ENCODE data around the gene SIL1. TPM values are rescaled to one million over a fixed set of nuclear protein-coding genes. Genes with fewer than 3 reads are reported as not detected.
"Not testable (repeated sequence)": the region's sequence is repeated elsewhere in the genome, so short reads cannot be mapped to it uniquely, and the experiment has no call there.

Gene SIL1
- total RNA-seq, 2 donors from 2014 or later = 42.8 to 55.1 TPM

- intact Hi-C loops (cut with DNase I) = no loop called here
- no peak for DNase-seq (ENCODE audit: low spot score)
Measured at GRCh38 chr5:139181322-139181730, 16.8 kb downstream of the SIL1 start.

GRCh38 chr5:139180850-139181249, 17.3 kb downstream of the SIL1 start:
- intact Hi-C loops (cut with DNase I) = no loop called here
- DNase-seq (ENCODE audit: low spot score) = no peak

DNA sequence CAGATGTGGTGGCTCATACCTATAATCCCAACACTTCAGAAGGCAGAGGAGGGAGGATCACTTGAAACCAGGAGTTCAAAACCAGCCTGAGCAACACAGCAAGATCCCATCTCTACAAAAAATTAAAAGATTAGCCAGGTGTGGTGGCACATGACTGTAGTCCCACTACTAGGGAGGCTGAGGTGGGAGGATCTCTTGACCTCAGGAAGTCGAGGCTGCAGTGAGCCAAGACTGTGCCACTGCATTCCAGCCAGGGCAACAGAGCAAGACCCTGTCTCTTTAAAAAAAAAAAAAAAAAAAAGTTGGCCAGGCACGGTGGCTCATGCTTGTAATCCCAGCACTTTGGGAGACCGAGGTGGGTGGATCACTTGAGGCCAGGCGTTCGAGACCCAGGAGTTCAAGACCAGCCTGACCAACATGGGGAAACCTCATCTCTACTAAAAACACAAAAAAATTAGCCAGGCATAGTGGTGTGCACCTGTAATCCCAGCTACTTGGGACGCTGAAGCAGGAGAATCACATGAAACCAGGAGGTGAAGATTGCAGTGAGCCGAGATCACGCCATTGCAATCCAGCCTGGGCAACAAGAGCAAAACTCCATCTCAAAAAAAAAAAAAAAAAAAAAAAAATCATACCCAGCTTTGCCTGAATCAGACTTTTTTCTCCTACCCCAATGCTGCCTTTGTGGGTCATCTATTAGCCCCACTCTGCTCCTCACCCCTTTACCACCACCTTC, 18.2 kb downstream of the SIL1 start:
- intact Hi-C loops (cut with DNase I); DNase-seq (ENCODE audit: low spot score): not testable (repeated sequence)

DNA sequence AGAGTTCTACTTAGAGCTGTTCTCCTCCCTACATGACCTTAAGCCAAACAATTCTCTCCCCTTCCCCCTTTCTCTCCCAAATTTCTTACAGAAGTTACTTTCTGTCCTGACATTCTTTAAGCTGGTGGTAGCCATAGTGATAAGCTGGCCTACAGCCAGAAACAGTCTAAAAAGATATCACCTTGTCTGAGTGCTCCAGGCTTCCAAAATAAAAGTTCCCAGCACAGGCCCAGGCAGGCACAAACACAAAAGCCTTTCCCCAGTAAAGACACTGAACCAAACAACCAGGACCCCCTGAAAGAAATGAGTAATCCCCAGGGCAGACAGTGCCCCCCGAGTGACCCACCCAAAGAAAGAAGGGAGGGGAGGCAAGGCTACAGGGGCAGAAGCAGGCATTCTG, 19.2 kb downstream of the SIL1 start:
- no peak for DNase-seq (ENCODE audit: low spot score)
- intact Hi-C loops (cut with DNase I) = no loop called here

GRCh38 chr5:139178589-139178917, 19.6 kb downstream of the SIL1 start:
- intact Hi-C loops (cut with DNase I) = no loop called here

DNA sequence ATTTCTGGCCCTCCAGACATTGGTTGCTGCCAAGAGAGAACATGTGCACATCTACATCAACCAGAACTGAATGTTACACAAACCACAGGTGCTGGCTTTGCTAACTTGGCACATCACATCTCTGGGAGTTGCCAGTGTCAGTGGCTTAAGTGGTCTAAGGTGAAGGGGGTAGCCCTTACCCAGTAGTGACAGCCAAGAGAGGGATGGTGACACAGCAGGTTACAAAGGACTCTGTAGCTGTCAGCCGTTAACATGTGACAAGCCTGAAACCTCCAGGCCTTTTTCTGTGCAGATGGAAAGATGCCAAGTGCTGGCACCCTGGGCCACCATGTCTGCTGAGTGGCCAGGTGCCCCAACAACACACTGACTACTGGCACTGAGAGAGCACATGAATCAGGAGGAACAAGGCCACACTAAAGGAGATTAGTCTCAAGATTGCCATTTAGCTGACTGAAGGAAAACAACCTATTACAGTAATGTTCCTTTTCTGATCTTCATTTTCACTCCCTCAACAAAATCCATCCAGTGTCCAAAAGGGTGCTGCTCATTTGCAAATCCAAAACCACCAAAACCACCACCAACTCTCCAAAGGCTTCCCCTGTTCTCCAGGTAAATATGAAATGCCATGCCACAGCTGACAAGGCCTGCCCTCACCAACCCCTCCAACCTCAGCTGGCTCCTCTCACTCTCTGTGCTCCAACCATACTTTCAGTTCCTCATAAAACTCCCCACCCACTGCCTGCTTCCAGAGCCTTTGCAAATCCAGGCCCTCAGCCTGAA, 20.2 kb downstream of the SIL1 start:
- intact Hi-C loops (cut with DNase I) = no loop called here
- DNase-seq (ENCODE audit: low spot score) = no peak

More at GRCh38 chr5:139178589-139178917, 19.6 kb downstream of the SIL1 start:
- DNase-seq (ENCODE audit: low spot score) = no peak

DNA sequence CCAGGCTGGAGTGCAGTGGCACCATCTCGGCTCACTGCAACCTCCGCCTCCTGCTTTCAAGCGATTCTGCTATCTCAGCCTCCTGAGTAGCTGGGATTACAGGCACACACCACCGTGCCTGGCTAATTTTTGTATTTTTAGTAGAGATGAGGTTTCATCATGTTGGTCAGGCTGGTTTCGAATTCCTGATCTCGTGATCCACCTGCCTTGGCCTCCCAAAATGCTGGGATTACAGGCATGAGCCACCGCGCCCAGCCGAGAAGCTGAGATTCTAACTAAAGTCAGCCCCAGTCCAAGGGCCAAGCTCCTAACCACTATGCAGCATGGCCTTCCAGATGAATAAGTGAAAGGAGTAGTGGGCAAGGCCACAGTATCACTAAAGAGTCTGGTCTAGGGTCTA, 20.9 kb downstream of the SIL1 start:
- DNase-seq (ENCODE audit: low spot score); intact Hi-C loops (cut with DNase I): not testable (repeated sequence)

DNA sequence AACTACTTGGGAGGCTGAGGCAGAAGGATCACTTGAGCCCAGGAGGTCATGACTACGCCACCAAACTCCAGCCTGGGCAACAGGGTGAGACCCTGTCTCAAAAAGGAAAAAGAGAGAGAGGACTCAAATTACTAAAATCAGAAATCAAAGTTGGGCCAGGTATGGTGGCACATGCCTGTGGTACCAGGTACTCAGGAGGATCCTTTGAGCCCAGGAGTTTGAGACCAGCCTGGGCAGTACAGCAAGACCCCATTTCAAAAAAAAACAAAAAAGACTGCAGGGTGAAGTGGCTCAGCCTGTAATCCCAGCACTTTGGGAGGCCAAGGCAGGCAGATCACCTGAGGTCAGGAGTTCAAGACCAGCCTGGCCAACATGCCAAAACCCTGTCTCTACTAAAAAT, 23.8 kb downstream of the SIL1 start:
- DNase-seq (ENCODE audit: low spot score); intact Hi-C loops (cut with DNase I): not testable (repeated sequence)

- intact Hi-C loops (cut with DNase I) = no loop called here
- no peak for DNase-seq (ENCODE audit: low spot score)
Measured at GRCh38 chr5:139171779-139172404, 26.3 kb downstream of the SIL1 start.

DNA sequence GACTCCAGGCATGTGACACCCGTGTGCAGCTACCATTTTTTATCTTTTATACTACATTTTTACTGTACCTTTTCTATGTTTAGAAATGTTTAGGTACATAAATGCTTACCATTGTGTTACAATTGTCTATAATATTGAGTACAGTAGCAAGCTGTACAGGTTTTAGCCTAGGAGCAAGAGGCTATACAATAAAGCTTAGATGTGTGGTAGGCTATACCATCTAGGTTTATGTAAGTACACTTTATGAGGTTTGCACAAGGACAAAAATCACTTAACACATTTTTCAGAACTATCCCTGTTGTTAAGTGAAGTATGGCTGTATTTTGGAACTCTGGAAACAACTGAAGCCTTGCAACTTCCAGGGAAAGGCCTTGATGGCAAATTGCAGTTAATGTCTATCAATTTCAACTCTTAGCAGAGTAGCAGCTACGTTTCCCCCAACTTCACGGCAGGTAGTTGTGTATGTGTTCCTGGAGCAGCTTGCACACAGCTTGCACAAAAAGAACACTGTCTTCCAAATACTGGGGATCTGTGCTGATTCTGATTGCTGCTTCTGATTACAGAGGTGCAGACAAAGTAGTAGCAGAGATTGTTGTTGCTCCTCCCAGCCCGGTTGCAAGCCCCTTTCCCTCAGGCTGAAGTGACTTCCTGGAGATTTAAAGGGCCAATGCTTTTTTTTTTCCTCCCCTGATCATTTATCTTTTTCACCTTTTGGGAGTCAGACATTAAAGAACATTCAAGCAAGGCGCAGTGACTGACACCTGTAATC, 30.0 kb downstream of the SIL1 start:
- no peak for DNase-seq (ENCODE audit: low spot score)
- intact Hi-C loops (cut with DNase I) = no loop called here

DNA sequence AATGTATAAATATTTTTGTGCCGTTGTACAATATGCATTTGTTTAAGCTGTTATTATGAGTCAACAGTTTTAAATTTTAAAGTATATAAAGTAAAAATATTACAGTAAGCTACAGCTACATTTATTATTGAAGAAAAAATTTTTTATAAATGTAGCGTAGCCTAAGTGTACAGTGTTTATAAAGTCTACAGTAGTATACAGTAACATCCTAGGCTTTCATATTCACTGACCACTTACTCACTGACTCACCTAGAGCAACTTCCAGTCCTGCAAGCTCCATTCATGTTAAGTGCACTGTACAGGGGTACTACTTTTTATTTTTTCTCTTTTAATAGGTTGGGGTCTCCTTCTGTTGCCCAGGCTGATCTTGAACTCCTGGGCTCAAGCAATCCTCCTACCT, 30.6 kb downstream of the SIL1 start:
- DNase-seq (ENCODE audit: low spot score) = no peak
- intact Hi-C loops (cut with DNase I) = no loop called here

- intact Hi-C loops (cut with DNase I) = no loop called here
Measured at GRCh38 chr5:139167063-139167462, 31.1 kb downstream of the SIL1 start.

DNA sequence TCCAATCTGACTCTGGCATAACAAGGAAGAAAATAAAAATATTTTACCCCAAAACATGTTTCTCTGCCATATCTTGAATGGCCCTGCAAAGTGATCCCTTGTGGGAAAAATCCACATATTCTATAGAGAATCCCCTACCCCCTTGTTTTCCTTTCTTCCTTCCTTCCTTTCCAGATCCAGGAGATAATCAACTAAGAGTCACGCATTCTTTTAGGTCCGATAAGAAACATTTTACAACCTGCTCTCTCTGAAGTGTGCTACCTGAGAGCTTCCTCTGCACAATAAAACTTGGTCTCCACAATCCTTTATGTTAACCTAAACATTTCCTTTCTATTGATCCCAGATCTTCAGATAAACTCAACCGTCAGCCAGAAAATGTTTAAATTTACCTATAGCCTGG, 33.3 kb downstream of the SIL1 start:
- DNase-seq (ENCODE audit: low spot score); intact Hi-C loops (cut with DNase I): not testable (repeated sequence)

More at GRCh38 chr5:139167063-139167462, 31.1 kb downstream of the SIL1 start:
- no peak for DNase-seq (ENCODE audit: low spot score)

GRCh38 chr5:139164020-139164419, 34.1 kb downstream of the SIL1 start:
- intact Hi-C loops (cut with DNase I) = no loop called here
- no peak for DNase-seq (ENCODE audit: low spot score)

DNA sequence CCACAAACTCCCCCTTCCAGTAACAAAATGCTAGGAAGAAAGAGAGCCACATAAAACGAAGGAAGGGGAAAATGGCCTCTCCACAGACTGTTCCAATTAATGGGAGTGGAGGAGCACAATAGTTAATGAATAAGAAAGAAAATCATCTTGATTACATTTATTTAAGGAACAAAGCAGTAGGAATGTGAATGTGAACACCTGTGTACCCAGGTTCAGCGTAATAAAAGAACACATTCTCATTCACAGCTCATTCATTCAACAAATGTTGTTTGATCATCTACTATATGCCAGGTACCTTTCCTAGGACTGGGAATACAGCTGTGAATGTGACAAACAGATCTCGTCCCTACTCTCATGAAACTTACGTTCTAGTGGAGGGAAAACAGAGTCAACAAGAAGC, 35.7 kb downstream of the SIL1 start:
- DNase-seq (ENCODE audit: low spot score) = no peak
- intact Hi-C loops (cut with DNase I) = no loop called here

DNA sequence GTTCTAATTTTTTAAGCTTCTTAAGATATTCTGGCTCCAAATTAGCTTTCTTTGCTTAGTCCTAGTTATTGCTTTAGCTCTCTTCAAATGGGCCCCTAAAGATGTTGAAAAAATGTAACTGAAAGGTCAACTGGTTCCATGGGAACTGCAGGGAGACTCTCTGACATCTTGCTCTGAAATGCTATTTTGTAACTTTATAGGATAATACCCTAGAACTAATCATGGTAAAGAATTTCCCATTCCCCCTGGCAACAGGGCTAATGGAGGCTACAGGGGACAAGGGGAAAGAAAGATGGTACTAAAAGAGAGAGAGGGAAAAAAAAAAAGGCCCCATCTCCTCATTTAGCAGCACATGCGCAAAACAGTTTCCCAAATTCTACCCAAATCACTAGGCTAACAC, 39.4 kb downstream of the SIL1 start:
- DNase-seq (ENCODE audit: low spot score) = no peak
- intact Hi-C loops (cut with DNase I) = no loop called here

DNA sequence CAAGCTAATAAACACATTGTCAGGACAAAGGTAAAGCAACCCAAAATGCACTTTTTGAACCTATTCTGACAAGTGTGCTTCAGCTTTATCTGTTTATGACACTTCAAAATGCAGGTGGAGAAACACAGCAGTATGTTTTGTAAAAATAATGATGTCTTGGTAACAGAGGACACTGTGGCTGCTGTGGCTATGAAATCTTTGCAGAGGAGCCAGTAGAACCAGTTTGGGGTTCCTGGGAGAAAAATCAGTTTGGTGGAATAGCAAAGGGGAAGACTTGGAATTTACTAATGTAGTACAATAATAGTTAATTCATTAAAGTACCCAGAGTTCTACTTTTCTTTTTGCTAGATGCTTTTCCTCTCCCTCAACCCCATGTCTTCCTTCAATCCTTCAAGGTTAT, 40.6 kb downstream of the SIL1 start:
- no peak for DNase-seq (ENCODE audit: low spot score)
- intact Hi-C loops (cut with DNase I) = no loop called here

- intact Hi-C loops (cut with DNase I) = no loop called here
- no peak for DNase-seq (ENCODE audit: low spot score)
Measured at GRCh38 chr5:139156814-139157213, 41.4 kb downstream of the SIL1 start.

- no peak for DNase-seq (ENCODE audit: low spot score)
- intact Hi-C loops (cut with DNase I) = no loop called here
Measured at GRCh38 chr5:139155333-139155732, 42.8 kb downstream of the SIL1 start.

DNA sequence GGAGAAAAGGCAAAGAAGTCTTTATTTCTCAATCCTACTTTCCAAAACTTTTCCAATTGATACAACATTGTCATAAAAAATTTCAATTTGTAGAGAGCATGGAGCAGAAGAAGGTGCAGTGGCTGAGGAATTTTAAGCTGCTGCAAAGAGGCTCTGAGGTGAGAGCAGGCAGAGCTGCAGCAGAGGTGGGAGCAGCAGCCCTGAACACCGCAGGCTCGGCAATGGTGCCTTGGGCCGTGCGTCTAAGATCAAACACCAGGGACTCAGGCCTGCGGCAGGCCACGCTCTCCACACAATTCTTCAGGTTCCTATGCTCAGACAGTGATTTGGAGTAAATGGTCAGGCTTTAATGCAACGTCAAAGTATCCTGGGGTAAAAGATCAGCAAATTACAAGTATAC, 46.3 kb downstream of the SIL1 start:
- no peak for DNase-seq (ENCODE audit: low spot score)
- intact Hi-C loops (cut with DNase I) = loop anchor here in 1 of 2 donors (5.0 kb wide), 1 partner anchor 40 kb away; no protein-coding TSS in a partner anchor
